HG03354 (cell line): Measurements from ENCODE around the gene OSBPL6.
"Not testable (repeated sequence)": the region's sequence is repeated elsewhere in the genome, so short reads cannot be mapped to it uniquely, and the experiment has no call there.

Experiments used
- ATAC-seq: cut with Tn5 transposase; IDR thresholded peaks from one replicate; pipeline ENCODE4 v1.9.1; 2021; ENCODE audit warnings: mild to moderate bottlenecking; ENCODE audit not compliant: unreplicated experiment, poor library complexity, severe bottlenecking

The OSBPL6 gene

DNA sequence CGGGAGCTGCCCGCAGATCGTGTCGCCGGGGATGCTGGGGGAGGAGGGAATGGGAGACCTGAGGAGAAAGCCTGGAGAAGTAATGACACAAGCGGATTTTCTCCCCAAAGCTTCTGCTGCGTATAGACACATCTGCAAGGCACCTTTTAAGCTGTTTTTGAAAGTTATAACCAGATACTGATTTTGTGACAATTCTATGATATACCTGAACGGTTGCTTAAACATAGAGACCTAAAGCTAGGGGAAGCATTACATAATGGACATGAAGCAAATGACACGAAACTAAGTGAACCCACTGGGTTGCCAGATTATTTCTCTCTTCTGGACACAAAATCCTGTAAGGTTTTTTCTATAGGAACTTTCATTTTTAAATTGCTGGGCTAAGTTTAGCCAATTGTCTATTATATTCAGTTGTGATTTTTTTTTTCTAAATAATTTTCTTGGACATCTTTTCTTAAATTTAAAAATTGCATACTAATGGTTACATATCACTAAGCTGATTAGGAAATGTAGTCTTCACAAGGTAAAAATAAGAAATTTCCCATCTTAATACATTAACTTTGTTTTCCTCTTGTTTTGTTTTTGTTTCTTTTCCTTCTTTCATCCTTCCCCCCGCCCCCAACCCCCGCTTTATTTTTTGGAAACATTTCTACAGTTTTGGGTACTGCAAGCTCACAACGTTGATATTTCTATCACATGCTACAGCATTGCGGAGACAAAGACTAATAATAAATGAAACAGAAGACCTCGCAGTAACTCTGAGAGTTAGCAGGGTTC, 1.3 kb downstream of the OSBPL6 start:
- ATAC-seq = no peak

DNA sequence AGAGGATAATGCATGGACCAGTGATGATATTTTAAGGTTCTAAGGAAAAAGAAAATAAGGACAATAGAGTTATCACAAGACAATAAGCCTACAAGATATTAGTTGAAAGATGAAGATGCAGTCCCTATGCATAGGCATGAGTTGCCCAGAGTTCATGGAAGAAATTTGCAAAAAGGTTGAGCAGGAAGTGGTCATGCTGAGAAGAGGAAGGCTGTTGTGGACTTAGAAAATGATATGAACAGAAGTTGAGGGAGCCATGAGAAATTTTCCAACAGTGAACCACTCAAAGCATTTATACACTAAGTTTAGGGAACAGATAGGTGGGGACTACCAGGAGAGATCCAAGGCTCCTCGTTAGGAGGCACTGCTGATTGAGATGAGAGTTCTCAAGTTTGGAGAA, 3.5 kb downstream of the OSBPL6 start:
- no peak for ATAC-seq

DNA sequence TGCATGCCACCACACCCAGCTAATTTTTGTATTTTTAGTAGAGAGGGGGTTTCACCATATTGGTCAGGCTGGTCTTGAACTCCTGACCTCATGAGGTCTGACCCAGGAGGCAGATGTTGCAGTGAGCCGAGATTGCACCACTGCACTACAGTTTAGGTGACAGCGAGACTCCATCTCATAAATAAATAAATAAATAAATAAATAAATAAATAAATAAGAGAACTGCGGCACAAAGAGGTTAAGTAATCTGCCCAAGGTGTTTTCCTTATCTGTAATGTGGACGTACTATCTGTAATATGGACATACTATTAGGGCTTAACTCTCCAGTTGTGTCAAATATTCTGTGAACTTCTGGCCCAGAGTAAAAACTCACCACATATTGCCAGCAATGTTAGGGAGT, 4.1 kb downstream of the OSBPL6 start:
- not testable (repeated sequence) for ATAC-seq

DNA sequence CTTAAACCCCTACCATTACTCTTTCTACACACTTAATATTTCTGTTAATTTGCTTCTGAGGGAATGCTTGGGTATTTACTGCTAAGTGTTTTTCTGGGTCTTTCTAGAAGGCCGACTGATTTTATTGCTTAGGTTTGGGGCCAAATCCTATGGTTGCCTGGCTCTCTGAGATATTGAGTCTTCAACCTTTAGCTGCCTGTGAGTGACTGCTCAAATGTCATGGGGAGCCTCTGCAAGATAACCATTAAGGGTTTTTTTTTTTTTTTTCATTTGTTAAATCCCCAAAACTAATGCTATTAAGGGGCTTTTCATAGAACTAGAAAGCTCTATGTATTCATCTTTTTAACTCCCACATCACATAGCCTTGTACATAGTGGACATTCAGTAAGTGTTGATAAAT, 5.0 kb downstream of the OSBPL6 start:
- ATAC-seq = no peak

DNA sequence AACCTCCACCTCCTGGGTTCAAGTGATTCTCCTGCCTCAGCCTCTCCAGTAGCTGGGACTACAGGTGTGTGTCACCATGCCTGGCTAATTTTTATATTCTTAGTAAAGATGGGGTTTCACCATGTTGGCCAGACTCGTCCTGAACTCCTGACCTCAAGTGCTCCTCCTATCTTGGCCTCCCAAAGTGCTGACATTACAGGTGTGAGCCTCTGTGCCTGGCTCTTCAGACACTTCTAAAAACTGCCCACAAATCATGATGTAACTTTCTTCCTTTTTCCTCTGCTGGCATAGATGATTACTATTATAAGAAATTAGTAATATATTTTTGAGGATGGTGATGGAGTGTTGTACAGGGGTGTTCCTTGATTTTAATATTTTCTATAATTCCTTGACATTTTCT, 6.0 kb downstream of the OSBPL6 start:
- ATAC-seq = no peak

- no peak for ATAC-seq
These were observed 8.6 kb downstream of the OSBPL6 start for GRCh38 chr2:178202927-178203326.

DNA sequence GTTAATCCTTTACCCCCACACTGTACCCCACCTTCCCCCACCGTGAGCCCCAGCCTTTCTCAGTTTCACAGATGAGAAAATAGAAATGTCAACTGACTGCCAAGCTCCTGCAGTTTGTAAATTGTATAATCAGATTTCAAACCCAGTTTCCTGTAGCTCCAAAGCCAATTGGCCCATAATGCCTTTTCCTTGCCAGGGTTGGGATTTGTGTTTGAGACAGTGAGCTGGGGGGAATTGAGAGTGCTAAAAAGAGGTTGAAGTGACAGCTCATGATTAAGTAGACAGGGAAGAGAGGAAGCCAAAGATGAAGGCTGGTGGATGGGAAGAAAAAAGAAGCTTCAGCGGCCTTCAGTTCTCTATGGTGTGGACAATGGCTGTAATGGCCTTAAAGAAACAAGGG, 10.7 kb downstream of the OSBPL6 start:
- no peak for ATAC-seq

DNA sequence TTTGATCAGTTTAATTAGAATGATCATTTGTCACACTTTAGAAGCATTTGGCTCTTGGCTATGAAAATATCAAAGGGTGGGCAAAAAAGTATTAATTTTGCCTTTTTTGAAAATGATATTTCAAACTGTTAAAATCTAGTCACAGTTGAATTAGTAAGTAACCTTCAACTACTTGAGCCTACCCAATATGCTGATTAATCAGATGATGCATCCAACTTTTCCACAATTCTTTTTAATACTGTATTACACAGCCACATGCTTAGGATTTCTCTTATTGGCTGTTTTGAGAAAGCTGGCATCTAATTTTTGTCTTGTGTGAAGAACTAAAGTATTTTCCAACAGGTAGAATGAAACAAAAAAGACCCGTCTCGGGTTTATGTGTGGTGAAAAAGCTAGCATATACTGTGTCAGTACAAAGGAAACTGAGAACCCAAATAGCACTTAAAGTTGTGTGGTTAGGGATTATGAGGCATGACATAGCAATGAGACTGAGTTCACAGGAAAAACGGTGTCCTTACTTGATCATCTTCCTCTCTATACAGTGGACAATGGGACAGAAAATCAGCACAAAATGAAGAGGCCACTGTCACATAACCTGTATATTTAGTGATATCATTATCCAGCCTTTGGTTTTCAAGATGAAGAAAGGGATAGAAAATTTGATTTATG, 11.7 kb downstream of the OSBPL6 start:
- ATAC-seq = no peak

DNA sequence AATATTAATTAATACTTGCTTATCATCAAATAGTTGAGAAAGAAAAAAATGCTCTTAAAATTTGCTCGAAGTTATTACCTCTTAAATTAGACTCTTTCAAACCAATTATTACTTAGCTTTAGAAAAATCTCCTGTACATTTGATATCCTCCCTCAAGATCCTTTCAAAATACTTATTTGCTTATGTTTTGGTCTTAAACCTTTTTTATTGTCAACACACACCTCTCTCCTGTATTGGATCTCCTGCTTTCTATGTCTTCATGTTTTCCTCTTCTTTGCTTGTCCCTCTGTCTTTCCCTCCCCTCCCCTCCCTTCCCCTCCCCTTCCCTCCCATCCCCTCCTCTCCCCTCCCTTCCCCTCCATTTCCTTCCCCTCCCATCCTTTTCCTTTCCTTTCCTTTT, 14.0 kb downstream of the OSBPL6 start:
- ATAC-seq = no peak

DNA sequence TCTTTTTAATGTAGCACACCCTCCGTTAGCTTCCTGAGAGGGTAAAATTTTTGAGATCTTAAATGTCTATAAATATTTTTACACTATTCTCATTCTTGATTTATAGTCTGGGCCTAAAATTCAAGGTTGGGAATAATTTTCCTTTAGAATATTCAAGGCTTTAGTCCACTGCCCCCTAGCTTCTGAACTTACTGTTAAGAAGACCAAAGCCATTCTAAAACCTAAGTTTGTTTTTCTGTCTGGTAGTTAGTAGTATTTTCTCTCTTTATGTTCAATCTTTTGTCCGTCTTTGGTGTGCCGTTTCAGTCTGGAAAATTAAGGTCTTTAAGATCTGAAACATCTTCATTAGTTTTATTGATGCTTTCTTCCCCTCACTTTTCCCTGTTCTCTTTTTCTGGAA, 14.5 kb downstream of the OSBPL6 start:
- no peak for ATAC-seq

DNA sequence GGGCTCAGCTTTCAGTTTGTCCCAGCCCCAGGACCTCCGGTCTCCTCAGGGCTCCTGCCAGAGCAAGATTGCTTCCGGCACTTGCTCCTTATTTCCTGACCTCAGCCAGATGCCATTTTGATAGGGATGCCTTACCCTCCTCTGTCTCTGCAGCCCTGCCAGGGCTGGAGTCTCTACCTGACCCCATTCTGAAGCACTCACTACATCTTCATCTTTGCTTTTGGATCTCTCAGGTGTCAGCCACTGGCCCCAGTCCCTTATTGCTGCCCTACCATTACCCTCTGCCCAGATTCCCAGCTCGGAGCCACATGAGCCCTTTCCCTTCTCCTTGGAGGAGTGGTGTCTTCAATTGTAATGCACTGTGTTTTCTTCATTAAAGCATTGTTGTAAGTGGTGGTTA, 17.1 kb downstream of the OSBPL6 start:
- no peak for ATAC-seq

GRCh38 chr2:178211943-178212342, 17.6 kb downstream of the OSBPL6 start:
- no peak for ATAC-seq

GRCh38 chr2:178213991-178214390, 19.7 kb downstream of the OSBPL6 start:
- no peak for ATAC-seq

GRCh38 chr2:178219247-178219646, 24.9 kb downstream of the OSBPL6 start:
- ATAC-seq = no peak

- no peak for ATAC-seq
These were observed 26.5 kb downstream of the OSBPL6 start for GRCh38 chr2:178220814-178221213.

DNA sequence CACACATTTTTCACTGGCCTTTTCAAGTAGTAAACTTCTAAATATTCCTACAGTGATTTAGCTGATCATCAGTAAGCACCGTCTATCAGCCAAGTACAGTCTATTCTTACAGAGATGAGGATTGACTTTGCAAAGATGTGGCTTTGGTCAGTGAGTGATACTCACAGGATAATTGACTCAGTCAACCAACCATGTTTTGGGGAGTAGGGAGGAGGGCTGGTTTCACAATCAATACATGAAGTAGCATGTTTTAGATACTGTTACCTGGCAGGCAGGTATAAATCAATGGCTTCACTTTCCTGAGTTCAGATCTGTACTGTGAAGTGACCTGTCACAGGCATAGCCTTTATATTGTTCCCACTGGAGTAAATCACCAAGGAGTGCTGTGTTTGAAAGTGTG, 27.2 kb downstream of the OSBPL6 start:
- ATAC-seq = no peak

DNA sequence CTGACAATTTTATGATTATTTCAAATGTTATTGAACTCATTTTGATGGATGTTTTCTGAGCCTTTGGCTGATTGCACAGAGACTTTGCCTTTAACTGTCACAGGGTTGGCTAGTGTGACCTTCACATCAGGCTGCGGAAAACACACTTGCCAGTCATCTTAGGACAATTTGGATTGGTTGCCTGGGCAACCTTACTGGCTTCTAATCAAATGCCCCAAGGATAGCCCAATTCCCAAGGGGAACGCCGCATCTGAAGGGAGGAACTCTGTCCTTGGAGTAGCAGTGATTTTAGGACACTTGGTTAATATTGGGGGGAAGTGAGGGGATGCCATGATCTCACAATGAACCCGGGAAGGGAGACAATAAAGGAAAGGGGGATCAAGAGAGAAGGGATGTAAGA, 29.5 kb downstream of the OSBPL6 start:
- ATAC-seq = no peak

DNA sequence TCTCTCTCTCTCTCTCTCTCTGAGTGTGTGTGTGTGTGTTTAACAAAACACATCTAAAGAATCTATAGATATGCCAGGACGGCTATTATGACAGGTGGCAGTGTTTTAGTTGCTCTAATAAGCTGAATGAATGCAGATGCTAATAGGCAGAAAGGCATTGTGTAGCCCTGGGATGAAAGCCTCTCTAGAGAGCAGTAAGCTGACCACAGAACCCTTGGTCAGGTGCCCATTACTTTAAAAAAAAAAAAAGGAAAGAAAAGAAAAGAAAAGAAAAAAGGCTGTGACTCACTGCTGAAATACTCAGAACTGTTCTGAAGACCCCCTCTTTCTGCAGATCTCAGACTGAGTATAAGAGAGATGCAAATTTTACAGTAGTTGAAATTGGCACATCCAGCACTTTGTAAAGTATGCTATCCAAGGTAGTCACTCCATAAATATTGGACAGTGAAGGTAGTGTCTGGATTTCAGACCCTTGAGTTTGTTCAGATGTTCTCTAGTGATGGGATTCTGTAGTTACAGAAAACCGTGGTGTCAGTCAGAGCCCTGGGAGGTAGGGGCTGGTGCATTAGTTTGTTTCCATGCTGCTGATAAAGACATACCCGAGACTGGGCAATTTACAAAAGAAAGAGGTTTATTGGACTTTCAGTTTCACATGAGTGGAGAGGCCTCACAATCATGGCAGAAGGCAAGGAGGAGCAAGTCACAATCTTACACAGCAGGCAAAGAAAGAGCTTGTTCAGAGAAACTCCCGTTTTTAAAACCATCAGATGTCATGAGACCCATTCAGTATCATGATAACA, 30.9 kb downstream of the OSBPL6 start:
- no peak for ATAC-seq

GRCh38 chr2:178227187-178227586, 32.9 kb downstream of the OSBPL6 start:
- no peak for ATAC-seq

DNA sequence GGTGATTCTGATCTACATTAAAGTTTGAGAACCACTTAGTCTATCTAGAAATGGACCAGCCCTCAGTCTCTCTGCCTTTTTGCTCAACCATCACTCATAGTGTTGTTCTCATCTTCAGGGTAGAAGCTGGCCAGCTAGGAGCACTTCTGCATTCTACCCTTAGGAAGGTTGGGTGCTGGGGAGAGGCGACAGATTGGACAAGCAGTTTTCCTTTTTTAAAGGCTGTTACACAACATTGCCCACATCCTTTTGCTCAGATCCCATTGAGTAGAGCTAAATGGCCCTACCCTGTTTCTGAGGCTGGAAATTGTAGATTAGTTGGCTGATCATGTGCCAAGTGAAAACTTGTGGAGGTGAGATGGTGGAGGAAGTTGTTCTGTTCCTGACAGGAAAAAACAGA, 35.6 kb downstream of the OSBPL6 start:
- no peak for ATAC-seq

DNA sequence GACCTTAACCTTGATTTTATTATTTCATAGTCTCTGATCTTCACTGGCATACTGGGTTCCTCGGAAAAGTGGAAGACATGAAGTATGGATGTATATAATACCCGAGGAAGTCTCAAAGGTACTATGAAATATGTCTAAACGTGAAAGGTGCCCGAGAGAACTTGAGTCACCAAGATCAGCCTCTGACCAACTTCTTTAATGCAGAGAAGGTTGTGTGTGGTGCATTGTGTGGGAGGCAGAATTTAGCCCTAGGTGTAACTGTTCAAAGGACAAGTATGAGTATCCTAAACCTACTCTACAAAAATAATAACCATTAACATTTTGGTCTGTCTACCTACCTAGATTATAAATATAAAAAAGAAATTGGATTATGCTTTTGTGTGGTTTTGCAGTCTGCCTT, 36.1 kb downstream of the OSBPL6 start:
- ATAC-seq = no peak
